Left ventricle myocardium superior (tissue), 1 donor: ENCODE data around the gene TMCC2. TPM values are rescaled to one million over a fixed set of nuclear protein-coding genes. Genes with fewer than 3 reads are reported as not detected.
"Not testable (repeated sequence)": the region's sequence is repeated elsewhere in the genome, so short reads cannot be mapped to it uniquely, and the experiment has no call there.

ENCODE experiments used
- ATAC-seq: fragments of 200-7000 bp; cut with Tn5 transposase; one replicate; pipeline ENCODE4 v1.9.1; 2020; ENCODE audit warnings: mild to moderate bottlenecking, moderate library complexity
- DNase-seq: peaks from one replicate; pipeline ENCODE4 v3.0.0-alpha.2; 2020
- intact Hi-C: fragments of 100-400 bp; cut with micrococcal nuclease; formaldehyde crosslinking; loops from one replicate; pipeline ENCODE4 v1.11.0; 2022
- long read RNA-seq: library from polyadenylated mRNA; unstranded; transcript quantifications from one replicate; pipeline ENCODE4 v2.0.0, GENCODE V29; 2021
- total RNA-seq: library from RNA; stranded (reverse); fragmentation: NEBNext Ultra II Directional; extraction: Animal tissue kit (Norgen Biotek cat#: 25700); gene quantifications from one replicate; pipeline ENCODE4 v1.2.1, GENCODE V29; 2021
- donor health status: DM: no; HTN: yes; CAD: no; lungs with severe emphysema.

The TMCC2 gene
- total RNA-seq = 1.3 TPM
- long read RNA-seq, partial matches to known transcripts = 1 of 3 reads
- long read RNA-seq, other reads (novel, unspliced or antisense) = 0 of 3 reads

GRCh38 chr1:205227584-205228013, at the start of gene TMCC2:
TMCC2 (plus strand) TSS chr1:205227946; CDS start chr1:205228565, 619 bp downstream.
- DNase-seq = peak; percentile 93
- intact Hi-C loops = no loop called here
- ATAC-seq = peak; percentile 97

GRCh38 chr1:205179842-205180241, 47.9 kb upstream of the TMCC2 start:
- ATAC-seq (no peak), DNase-seq (no peak)
- intact Hi-C loops = no loop called here

GRCh38 chr1:205180331-205180730, 47.4 kb upstream of the TMCC2 start:
- DNase-seq, ATAC-seq, intact Hi-C loops: not testable (repeated sequence)

GRCh38 chr1:205182930-205183329, 44.8 kb upstream of the TMCC2 start:
- intact Hi-C loops = no loop called here
- DNase-seq (no peak), ATAC-seq (no peak)

- ATAC-seq = peak; percentile 83
- intact Hi-C loops = no loop called here
Observed at GRCh38 chr1:205183676-205184335, 43.9 kb upstream of the TMCC2 start.

GRCh38 chr1:205186191-205186590, 41.6 kb upstream of the TMCC2 start:
- intact Hi-C loops = no loop called here
- ATAC-seq (no peak), DNase-seq (no peak)

More at GRCh38 chr1:205183676-205184335, 43.9 kb upstream of the TMCC2 start:
- no peak for DNase-seq

- intact Hi-C loops = no loop called here
- DNase-seq (no peak), ATAC-seq (no peak)
Observed at GRCh38 chr1:205187420-205187819, 40.3 kb upstream of the TMCC2 start.

- intact Hi-C loops = no loop called here
- no peak for ATAC-seq
- DNase-seq = no peak
Observed at GRCh38 chr1:205188098-205188497, 39.6 kb upstream of the TMCC2 start.

GRCh38 chr1:205188596-205188995, 39.1 kb upstream of the TMCC2 start:
- intact Hi-C loops = no loop called here
- ATAC-seq (no peak), DNase-seq (no peak)

GRCh38 chr1:205189131-205189530, 38.6 kb upstream of the TMCC2 start:
- ATAC-seq = no peak
- intact Hi-C loops = no loop called here
- no peak for DNase-seq

GRCh38 chr1:205190845-205191577, 36.7 kb upstream of the TMCC2 start:
- peak; percentile 45 for ATAC-seq
- intact Hi-C loops = no loop called here
- no peak for DNase-seq

- intact Hi-C loops = no loop called here
- DNase-seq (no peak), ATAC-seq (no peak)
Observed at GRCh38 chr1:205191622-205192021, 36.1 kb upstream of the TMCC2 start.

- ATAC-seq (no peak), DNase-seq (no peak)
- intact Hi-C loops = no loop called here
Observed at GRCh38 chr1:205192287-205192686, 35.5 kb upstream of the TMCC2 start.

- intact Hi-C loops = no loop called here
- DNase-seq (no peak), ATAC-seq (no peak)
Observed at GRCh38 chr1:205199090-205199930, 28.4 kb upstream of the TMCC2 start.

GRCh38 chr1:205199931-205200299, 27.8 kb upstream of the TMCC2 start:
- no peak for DNase-seq
- intact Hi-C loops = no loop called here
- ATAC-seq = no peak

- DNase-seq (no peak), ATAC-seq (no peak)
- intact Hi-C loops = no loop called here
Observed at GRCh38 chr1:205204552-205204951, 23.2 kb upstream of the TMCC2 start.

GRCh38 chr1:205205055-205205454, 22.7 kb upstream of the TMCC2 start:
- no peak for DNase-seq
- no peak for ATAC-seq
- intact Hi-C loops = no loop called here

GRCh38 chr1:205208811-205209210, 18.9 kb upstream of the TMCC2 start:
- ATAC-seq (no peak), DNase-seq (no peak)
- intact Hi-C loops = no loop called here

GRCh38 chr1:205210756-205211168, 17.0 kb upstream of the TMCC2 start:
- DNase-seq (no peak), ATAC-seq (peak; percentile 27)
- intact Hi-C loops = no loop called here
